ENCODE data around the gene PRR15. TPM values are rescaled to one million over a fixed set of nuclear protein-coding genes. Genes with fewer than 3 reads are reported as not detected.

Gene PRR15
- total and polyA plus RNA-seq, 2 of the 13 experiments (the other 11 are each of a cell fraction or from before 2014, with no cell fraction given) = 2.3 to 7.8 TPM

DNA sequence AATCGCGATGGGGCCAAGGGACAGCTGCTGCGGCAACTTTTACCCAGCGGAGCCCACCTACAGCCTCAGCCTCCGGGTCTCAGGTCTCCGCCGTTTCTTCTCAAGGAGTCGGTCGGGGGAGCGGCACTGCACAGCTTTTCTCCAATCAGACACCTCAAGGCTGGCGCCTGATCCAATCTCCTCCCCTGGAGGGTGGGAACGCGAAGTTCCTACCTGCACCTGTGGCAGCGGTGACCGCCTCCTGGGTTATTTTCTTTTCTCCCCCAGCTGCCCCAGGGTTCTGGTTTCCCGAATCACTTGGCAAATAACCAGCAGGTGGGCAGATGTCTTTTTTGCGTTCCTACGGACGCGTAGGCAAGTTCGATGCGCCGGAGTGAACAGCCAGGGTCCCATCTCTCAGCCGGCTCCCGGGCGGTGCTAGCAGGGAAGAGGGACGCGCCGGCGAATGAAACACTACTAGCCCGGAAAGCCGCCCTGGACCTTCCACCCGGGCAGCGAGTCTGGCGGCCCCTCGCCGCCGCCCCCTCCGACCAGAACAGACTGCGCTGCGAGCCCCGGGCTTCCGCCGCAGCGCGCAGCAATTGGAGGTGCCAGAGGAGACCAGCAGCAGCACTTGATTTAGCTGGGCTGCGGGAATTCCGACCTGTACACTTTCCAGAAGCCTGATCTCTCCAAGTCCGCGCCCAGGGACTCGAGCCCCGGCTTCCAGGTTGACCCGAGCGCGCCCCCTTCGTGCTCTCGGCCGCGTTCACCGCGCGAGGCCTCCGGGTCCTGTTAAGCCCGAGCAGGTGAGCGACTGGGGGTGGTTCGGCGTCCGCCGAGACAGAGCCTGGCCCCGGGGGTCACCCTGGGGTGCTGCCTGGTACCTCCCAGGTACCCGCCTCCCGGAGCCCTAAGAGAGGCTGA lies at the start of gene PRR15 (continued):
- TF ChIP-seq ZNF350 (CRISPR knock-in tag; IDR thresholded peaks at IDR 0.05; ENCODE audit: borderline replicate concordance, low read depth) (0 out of 2 replicates have a peak, but pooled peaks have one; percentile 35), ZSCAN9 (CRISPR knock-in tag; IDR thresholded peaks at IDR 0.05; ENCODE audit: borderline replicate concordance) (peak; percentile 13; the same call in 1 of the 2 replicates), HES4 (CRISPR knock-in tag; IDR thresholded peaks at IDR 0.05; ENCODE audit: borderline replicate concordance) (0 out of 2 replicates have a peak, but pooled peaks have one; percentile 63), SAFB2 (CRISPR knock-in tag; IDR thresholded peaks at IDR 0.05; ENCODE audit: borderline replicate concordance, low read depth) (no peak; the same call in 1 of the 2 replicates), CAMTA2 (CRISPR knock-in tag; IDR thresholded peaks at IDR 0.05; ENCODE audit: borderline replicate concordance) (peak; percentile 88; the same call in 1 of the 2 replicates), ZNF780A (CRISPR knock-in tag; IDR thresholded peaks at IDR 0.05) (peak; percentile 53), ZNF234 (CRISPR knock-in tag; conservative IDR thresholded peaks at IDR 0.05) (0 out of 2 replicates have a peak, but pooled peaks have one; percentile 37), ZNF329 (CRISPR knock-in tag; IDR thresholded peaks at IDR 0.05; ENCODE audit: low read depth) (no peak), ZC3H13 (CRISPR knock-in tag; IDR thresholded peaks at IDR 0.05) (peak; percentile 62; the same call in 1 of the 2 replicates), EZH2 (conservative IDR thresholded peaks at IDR 0.05; ENCODE audit: low read depth, low read length) (no peak), NR1H2 (CRISPR knock-in tag; IDR thresholded peaks at IDR 0.05; ENCODE audit: borderline replicate concordance, low read depth) (no peak), SOX6 (IDR thresholded peaks at IDR 0.05) (no peak), SOX6 (CRISPR knock-in tag; IDR thresholded peaks at IDR 0.05) (peak; percentile 7; the same call in 1 of the 2 replicates), ZNF577 (CRISPR knock-in tag; IDR thresholded peaks at IDR 0.05; ENCODE audit: borderline replicate concordance, low read depth) (no peak), ZNF891 (CRISPR knock-in tag; IDR thresholded peaks at IDR 0.05) (0 out of 2 replicates have a peak, but pooled peaks have one; percentile 11), ONECUT2 (CRISPR knock-in tag; IDR thresholded peaks at IDR 0.05) (no peak), MED1 (CRISPR knock-in tag; IDR thresholded peaks at IDR 0.05) (no peak; the same call in 1 of the 2 replicates), STAT5B (CRISPR knock-in tag; IDR thresholded peaks at IDR 0.05) (no peak), ZNF543 (CRISPR knock-in tag; IDR thresholded peaks at IDR 0.05) (no peak), MAZ (IDR thresholded peaks at IDR 0.05; ENCODE audit: borderline replicate concordance, low read depth, low read length) (0 out of 2 replicates have a peak, but pooled peaks have one; percentile 22), MAZ (CRISPR knock-in tag; IDR thresholded peaks at IDR 0.05; ENCODE audit: low read depth) (0 out of 2 replicates have a peak, but pooled peaks have one; percentile 27), HNRNPLL (IDR thresholded peaks at IDR 0.05; ENCODE audit: low read depth, low read length, poor library complexity, severe bottlenecking) (peak; percentile 74)
- TF ChIP-seq, protein P1, sequence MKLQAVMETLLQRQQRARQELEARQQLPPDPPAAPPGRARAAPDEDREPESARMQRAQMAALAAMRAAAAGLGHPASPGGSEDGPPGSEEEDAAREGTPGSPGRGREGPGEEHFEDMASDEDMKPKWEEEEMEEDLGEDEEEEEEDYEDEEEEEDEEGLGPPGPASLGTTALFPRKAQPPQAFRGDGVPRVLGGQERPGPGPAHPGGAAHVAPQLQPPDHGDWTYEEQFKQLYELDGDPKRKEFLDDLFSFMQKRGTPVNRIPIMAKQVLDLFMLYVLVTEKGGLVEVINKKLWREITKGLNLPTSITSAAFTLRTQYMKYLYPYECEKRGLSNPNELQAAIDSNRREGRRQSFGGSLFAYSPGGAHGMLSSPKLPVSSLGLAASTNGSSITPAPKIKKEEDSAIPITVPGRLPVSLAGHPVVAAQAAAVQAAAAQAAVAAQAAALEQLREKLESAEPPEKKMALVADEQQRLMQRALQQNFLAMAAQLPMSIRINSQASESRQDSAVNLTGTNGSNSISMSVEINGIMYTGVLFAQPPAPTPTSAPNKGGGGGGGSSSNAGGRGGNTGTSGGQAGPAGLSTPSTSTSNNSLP (IDR thresholded peaks at IDR 0.05; ENCODE audit: low read depth, low read length) = no peak
- TF ChIP-seq, protein P2, sequence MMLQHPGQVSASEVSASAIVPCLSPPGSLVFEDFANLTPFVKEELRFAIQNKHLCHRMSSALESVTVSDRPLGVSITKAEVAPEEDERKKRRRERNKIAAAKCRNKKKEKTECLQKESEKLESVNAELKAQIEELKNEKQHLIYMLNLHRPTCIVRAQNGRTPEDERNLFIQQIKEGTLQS (CRISPR knock-in tag; IDR thresholded peaks at IDR 0.05) = 0 out of 2 replicates have a peak, but pooled peaks have one; percentile 3
